Right lobe of liver (tissue), 4 donors: Measurements from ENCODE around the gene SVEP1.

ENCODE experiments used
- POLR2A ChIP-seq: fragments of 450-650 bp; IDR thresholded peaks from one replicate; pipeline ENCODE4 v1.6.1; 2017; ENCODE audit warnings: antibody characterized with exemption, mild to moderate bottlenecking
- TF ChIP-seq, protein P1 (sequence below), 4 donors: fragments of 200-600 bp in 3 of 4; fragments of 450-650 bp in 1 of 4; IDR thresholded peaks; one replicate each; pipeline versions ENCODE4 v1.5.1 to v1.8.0; 2016 to 2022; ENCODE audit warnings: antibody characterized with exemption in 4 of 4, mild to moderate bottlenecking in 2 of 4
- donor health status: DM: no; HTN: no; CAD: no.
- donor health status: DM: no; HTN: no; CAD: no.
- donor health status: DM: no; HTN: yes; CAD: no.

DNA sequence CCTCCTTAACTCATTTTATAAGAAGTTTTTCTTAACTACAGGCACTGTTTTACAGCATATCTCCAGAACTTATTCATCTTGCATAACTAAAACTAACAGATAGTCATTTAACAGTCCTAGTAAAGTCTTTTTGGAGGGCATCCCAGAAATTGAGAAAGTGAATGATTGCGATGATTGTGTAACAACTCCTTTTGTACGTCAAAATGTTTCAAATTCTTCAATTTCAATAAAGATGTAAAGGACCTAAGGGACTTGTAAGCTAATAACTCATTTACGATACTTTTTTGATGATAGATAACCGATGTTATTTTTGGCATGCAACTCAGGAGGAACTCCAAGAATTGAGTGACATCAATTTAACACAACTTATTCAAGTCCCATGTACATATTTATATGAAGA, 42.7 kb downstream of the SVEP1 start:
- TF ChIP-seq, protein P1, sequence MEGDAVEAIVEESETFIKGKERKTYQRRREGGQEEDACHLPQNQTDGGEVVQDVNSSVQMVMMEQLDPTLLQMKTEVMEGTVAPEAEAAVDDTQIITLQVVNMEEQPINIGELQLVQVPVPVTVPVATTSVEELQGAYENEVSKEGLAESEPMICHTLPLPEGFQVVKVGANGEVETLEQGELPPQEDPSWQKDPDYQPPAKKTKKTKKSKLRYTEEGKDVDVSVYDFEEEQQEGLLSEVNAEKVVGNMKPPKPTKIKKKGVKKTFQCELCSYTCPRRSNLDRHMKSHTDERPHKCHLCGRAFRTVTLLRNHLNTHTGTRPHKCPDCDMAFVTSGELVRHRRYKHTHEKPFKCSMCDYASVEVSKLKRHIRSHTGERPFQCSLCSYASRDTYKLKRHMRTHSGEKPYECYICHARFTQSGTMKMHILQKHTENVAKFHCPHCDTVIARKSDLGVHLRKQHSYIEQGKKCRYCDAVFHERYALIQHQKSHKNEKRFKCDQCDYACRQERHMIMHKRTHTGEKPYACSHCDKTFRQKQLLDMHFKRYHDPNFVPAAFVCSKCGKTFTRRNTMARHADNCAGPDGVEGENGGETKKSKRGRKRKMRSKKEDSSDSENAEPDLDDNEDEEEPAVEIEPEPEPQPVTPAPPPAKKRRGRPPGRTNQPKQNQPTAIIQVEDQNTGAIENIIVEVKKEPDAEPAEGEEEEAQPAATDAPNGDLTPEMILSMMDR (IDR thresholded peaks at IDR 0.05), result no peak
- no peak for TF ChIP-seq POLR2A
